COLO668 (cell line): Measurements from ENCODE around the gene XAGE3.
"Not testable (repeated sequence)": the region's sequence is repeated elsewhere in the genome, so short reads cannot be mapped to it uniquely, and the experiment has no call there.

ENCODE experiments used
- DNase-seq: peaks from one replicate; lab custom pipeline; 2025; ENCODE audit not compliant: unreplicated experiment; lab: John Stamatoyannopoulos, UW

XAGE3 gene, protein sequence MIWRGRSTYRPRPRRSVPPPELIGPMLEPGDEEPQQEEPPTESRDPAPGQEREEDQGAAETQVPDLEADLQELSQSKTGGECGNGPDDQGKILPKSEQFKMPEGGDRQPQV

GRCh38 chrX:52867610-52868348 is at the start of gene XAGE3:
Gene XAGE3, minus strand, starts transcription at chrX:52868083. Its CDS starts 950 bp downstream, at chrX:52867133.
- no peak for DNase-seq

GRCh38 chrX:52914704-52915103 is 46.8 kb upstream of the XAGE3 start:
- DNase-seq, result not testable (repeated sequence)

DNA sequence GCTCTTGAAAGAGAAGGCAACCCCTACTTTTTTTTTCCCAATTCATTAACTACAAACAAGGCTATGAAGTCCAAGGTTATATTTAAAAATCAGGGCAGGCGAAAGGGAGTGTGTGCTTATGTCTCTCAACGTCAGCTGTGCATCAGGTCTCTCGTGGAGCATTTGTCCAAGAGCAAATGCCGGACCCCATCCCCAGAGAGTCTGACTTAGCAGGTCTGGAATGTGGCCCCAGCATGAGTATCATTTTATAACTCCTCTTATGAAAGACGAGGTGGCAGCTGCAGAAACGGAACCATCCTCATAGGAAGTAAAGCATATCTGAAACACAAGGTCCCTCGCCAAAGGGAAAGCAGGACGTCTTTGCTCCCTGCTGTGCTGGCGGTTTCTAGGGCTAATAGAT is 45.8 kb upstream of the XAGE3 start:
- DNase-seq, result not testable (repeated sequence)

- DNase-seq, result not testable (repeated sequence)
Observed at GRCh38 chrX:52909313-52909969, 41.6 kb upstream of the XAGE3 start.

DNA sequence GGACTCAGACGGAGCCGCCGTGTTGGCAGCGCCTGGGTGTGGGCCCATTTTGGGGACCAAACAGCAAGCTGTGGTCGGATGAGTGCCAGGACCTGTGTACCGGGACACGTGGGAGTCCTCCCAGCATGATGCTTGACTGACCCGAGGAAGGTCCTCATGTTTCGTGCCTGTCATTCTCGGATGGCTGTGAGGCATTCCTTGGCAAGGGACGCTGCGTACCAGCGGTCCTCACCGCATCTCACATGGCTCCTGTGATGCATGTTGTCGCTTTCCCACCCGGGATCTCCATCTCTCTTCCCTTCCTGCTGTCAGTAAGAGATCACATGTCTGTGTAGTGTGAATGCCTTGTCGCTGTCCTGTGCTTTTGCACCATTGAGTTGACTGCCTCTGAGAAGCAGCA is 40.0 kb upstream of the XAGE3 start:
- DNase-seq, result not testable (repeated sequence)

GRCh38 chrX:52907137-52907536 is 39.3 kb upstream of the XAGE3 start:
- DNase-seq, result not testable (repeated sequence)

DNA sequence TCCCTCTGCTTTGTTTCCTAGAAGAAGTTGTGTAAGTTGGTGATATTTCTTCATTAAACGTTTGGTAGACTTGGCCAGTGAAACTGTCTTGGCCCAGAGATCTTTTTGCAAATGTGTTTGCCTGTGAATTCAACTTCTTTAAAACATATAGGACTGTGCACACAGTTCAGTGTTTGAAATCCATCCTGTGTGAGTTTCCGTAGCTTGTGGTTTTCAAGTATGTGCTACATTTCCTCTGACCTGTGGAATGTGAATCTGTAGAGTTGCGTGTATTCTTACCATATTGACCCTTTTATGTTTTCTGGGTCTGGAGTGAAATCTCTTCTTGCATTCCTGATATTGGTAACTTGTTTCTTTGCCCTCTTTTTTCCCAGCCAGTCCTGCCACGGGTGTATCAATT is 38.2 kb upstream of the XAGE3 start:
- DNase-seq, result not testable (repeated sequence)

- DNase-seq, result not testable (repeated sequence)
Observed at GRCh38 chrX:52905531-52905930, 37.6 kb upstream of the XAGE3 start.

GRCh38 chrX:52896855-52897709 is 29.2 kb upstream of the XAGE3 start, which contains the start of gene FAM156B:
Gene FAM156B, plus strand, starts transcription at chrX:52897330. Its CDS starts 9,896 bp downstream, at chrX:52907226.
- not testable (repeated sequence) for DNase-seq

GRCh38 chrX:52896438-52896837 is 28.6 kb upstream of the XAGE3 start:
- not testable (repeated sequence) for DNase-seq

DNA sequence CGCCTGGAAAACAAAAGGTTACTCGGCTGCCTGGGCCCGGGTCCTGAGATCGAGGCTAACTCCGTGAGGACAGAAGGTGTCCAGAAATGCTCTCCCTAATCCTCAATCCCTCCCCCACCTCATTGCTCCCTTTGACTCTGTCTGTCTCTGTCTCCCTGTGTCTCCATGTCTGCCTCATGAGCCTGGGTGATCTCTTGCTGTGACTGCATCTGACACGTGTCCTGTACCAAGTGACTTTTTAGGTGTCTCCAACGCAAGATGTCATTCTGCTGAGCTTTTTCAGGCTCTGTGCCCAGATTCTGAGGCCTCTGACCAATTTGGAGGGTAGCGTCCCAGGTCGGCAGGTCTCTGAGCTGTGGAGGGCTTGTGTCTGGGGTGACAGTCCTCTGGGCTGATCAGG is 20.2 kb upstream of the XAGE3 start:
- not testable (repeated sequence) for DNase-seq

DNA sequence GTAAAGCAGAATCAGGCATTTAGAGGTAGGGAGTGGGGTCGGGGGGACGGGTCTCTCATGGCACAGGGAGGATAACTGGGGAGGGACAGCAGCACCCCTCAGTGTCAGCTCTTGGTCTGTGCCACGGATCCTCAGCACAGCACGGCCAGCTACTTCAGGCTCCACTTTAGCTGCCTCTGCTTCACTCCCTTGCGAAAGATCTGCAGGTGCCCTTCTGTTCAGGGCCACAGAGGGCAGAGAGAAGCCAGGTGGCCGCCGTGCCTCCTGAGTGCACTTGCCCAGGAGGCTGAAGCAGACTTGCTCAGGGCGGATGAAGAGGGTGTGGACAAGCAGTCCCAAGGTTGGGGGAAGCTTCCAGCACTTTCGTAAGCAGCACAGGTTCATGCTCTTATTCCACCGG is 19.6 kb upstream of the XAGE3 start:
- not testable (repeated sequence) for DNase-seq

- not testable (repeated sequence) for DNase-seq
Observed at GRCh38 chrX:52876386-52876785, 8.5 kb upstream of the XAGE3 start.

DNA sequence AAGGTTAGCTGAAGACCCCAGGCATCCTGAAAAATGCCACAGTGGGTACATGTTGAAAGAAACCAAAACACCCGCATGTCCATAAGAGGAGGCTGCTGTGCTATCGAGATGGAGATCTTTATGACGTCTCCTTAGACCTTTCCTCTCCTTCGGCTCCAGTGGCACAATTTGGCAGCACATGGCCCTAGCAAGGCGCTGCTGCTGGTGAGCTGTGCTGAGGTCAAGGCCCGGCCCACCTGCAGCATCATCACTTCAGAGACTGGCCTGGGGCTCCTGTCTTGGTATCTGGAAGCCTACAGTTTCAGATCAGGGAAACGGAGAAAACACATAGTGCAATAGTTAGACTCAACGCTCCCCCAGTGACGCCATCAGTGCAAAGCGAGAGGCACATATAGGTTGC is 7.6 kb upstream of the XAGE3 start:
- DNase-seq, result not testable (repeated sequence)

DNA sequence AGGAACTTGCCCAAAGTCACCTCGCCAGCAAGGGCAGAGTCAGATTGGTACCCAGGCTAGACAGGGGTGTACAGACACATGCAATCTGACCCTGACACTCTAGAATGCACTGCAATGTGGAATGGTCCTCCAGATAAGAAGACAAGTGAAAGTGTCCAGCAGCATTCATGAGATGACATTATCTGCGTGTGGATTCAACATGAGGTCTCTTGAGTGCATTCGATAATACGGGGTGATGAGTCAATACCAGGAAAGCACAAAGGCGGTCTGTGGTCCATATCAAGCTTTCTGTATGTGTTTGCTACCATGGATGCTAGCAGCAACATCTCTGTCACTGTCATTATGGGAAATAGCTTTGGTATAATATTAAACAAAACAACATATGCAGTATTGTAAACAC is 6.8 kb upstream of the XAGE3 start:
- no peak for DNase-seq

DNA sequence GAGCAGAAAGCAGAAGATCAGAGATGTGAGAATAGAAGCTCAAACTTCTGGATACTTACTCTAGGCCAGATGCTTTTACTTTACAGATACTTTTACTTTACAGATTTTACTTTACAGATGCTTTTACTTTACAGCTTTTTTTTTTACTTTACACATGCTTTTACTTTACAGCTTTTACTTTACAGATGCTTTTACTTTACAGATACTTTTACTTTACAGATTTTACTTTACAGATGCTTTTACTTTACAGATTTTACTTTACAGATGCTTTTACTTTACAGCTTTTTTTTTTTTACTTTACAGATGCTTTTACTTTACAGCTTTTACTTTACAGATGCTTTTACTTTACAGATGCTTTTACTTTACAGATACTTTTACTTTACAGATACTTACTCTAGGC is 5.9 kb upstream of the XAGE3 start:
- not testable (repeated sequence) for DNase-seq

- no peak for DNase-seq
Observed at GRCh38 chrX:52870046-52870445, 2.2 kb upstream of the XAGE3 start.

- DNase-seq, result no peak
Observed at GRCh38 chrX:52865343-52865998, 2.4 kb downstream of the XAGE3 start.

- DNase-seq, result not testable (repeated sequence)
Observed at GRCh38 chrX:52856991-52857525, 10.8 kb downstream of the XAGE3 start.

DNA sequence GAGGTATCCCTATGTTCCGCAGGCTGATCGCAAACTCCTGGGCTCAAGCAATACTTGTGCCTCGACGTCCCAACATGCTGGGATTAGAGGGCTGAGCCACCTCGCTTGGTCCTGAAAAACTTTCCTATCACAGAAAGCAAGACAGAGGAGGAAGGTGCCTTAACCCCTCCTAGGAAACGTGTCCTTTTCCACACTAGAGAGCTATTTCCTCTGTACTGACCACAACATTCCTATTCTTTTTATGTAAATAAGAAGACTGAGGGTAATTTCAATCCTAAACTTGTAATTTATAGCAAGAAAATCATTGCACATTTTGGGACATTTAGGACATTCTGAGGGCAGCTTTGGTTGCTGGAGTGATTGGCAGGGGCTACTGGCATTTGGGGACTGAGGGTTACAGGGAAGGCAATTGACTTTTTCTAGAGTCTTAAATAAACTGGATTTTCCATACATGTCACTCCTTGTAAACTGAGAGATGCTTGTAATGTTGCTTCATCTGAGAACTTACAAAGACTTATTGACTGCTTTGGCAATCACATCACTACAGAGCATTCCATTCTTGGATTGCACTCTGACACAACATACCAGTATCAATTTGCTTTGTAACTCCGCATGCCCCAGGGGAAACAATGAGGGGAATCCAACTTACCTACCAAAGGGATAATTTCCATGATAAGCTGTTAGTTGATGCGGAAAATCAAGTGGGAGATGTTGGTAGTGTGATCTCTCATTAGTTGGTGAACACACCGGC is 15.6 kb downstream of the XAGE3 start:
- DNase-seq, result no peak
